SKM-1 treated with dmso at 0.1 percent for 144 hours (cell line): ENCODE measurements around the gene MEA1.

Source experiments
- DNase-seq: peaks from one replicate; lab custom pipeline; 2025; ENCODE audit not compliant: unreplicated experiment; lab: John Stamatoyannopoulos, UW

Gene MEA1

GRCh38 chr6:42978487-42978838, 35.3 kb downstream of the MEA1 start:
- no peak for DNase-seq

- no peak for DNase-seq
Measured at GRCh38 chr6:42974919-42975505, 38.7 kb downstream of the MEA1 start.

DNA sequence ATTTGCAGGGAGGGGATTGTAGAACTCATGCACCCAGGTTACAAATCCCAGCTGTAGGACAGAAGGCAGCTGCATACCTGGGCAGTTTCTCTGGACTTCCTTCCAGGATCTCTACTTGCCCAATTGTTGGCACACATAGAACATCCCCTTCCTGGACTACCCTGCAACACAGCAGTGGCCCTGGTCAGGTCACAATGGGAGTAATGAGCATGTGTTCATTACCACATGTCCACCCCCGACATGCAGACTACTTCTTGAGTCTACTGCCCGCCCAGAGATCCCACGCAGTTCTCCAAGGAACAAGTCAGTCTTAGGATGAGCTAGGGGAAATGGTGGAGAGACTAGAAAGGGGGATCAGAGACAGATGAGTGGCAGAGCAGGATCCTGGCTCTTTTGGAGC, 39.8 kb downstream of the MEA1 start:
- no peak for DNase-seq

GRCh38 chr6:42971746-42972327, 41.9 kb downstream of the MEA1 start:
- no peak for DNase-seq

- DNase-seq: no peak
Measured at GRCh38 chr6:42970871-42971612, 42.7 kb downstream of the MEA1 start.

DNA sequence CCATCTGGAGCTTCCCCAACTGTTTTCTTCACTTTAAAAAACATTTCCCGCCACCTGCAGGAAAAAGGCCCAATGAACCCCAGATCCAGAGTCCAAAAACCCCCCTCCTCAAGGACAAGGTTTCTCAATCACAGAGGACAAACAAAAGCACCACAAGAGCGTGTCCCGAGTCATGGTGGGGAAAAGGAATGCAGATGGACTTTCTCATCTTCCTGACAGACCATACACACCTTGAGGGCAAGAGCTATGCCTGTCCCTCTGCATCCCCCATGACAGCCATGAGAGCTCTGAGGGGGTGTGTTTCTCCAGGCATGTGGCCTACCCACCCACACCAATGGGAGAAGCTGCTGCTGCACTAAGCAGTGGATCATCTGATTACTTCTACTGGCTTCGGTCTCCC, 43.8 kb downstream of the MEA1 start:
- DNase-seq: no peak

GRCh38 chr6:42969431-42969830, 44.3 kb downstream of the MEA1 start:
- no peak for DNase-seq

GRCh38 chr6:42968783-42969182, 45.0 kb downstream of the MEA1 start:
- DNase-seq: no peak

DNA sequence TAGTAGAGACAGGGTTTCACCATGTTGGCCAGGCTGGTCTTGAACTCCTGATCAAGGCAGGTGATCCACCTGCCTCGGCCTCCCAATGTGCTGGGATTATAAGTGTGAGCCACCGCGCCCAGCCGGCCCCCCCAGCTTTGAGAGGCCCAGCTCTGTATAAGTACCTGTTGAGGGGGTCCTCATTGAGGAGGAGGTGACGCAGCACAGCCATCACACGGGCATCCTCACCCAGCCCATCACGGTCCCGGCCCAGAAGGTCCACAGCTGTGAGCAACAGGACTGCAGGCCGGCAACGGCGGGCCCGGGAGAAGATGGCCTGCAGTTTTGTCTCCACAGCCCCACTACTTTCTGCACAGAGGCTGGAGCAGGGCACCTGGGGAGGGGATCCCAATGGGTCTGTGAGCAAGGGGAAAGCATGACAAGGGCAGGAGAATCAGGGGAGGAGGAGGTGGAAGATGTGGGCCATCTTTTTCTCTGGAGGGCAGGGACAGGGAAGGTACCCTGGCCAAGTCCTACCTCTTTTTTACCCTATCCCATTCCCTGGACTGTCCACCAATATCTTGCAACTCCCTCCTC, 45.5 kb downstream of the MEA1 start:
- DNase-seq: no peak

DNA sequence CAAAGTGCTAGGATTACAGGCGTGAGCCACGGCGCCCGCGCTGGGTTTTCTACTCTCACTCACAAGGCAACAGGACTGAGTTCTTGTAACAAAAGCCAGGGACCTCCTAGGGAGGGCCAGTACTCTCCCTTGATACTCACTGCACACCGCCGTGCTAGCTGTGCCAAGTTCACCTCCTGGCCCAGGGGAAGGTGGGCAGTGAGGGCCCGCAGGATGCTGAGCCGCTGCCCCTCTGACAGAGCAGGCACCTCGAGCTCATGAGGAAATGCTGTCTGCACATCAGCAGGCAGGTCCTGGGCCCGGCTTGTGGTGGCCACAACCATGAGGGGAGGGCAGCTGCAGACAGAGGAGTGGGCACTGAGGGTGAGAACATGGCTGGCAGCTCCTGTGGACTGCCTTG, 46.5 kb downstream of the MEA1 start:
- DNase-seq: no peak

- DNase-seq: no peak
Measured at GRCh38 chr6:42966571-42966970, 47.2 kb downstream of the MEA1 start.

DNA sequence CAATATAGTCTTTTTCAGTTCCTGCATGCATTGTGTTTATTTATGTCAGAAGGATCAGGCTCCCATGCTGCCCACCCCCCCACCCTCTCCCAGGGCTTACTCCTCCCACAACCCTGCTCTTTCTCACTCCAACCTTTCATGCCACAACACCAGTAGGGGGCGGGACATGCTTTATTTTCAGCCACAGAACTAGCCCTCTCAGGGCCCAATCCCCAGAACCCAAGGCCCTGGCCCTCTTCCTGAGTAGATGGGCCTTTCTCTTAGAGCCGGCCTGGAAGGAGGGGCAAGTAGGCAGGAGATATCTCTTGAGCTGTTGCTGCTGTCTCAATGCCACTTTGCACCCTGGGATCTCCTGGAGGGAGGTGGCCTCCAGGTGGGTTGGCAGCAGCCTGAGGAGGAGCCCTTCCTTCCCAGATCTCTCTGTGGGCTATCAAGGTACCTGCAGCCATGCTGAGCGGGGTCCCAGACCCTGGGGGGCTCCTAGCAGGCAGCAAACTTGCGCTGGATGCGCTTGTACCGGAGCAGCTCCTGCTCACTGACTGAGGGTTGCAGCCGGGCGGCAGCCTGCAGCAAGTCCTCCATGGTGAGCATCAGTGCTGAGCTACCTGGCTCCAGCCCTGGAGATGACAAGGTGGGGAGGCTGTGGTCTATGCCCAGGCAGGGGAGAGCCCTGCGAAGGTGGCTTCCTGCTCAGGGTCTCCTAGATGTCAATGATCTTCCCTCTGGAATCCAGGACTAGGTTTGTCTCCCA, 49.7 kb downstream of the MEA1 start:
- peak; percentile 30 for DNase-seq

- no peak for DNase-seq
Measured at GRCh38 chr6:42963179-42963854, 50.4 kb downstream of the MEA1 start.

DNA sequence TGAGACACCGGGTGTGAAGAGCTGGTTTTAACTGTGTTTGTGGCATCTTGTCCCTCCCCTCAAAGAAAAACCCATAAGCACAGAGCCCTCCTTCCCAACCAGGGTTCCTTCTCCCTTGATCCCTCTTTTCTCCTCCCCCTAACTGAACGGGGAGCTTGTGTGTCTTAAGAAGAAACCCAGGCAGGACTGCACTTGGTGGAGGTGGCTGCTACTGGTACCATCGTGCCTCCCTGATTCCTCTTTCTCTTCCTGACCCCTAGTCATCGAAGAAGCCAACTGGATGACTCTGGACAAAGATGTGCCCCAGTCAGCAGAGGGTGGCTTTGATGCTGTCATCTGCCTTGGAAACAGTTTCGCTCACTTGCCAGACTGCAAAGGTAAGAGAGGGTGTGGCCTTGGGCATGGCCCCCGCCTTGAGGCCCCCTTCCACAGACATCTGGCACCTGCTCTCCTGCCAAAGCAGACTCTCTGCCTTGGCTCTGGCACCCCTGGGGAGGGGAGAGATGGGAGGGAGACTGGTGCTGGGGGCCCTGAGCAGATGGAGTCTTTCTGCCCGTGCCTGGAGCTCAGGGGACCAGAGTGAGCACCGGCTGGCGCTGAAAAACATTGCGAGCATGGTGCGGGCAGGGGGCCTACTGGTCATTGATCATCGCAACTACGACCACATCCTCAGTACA, 51.1 kb downstream of the MEA1 start:
- DNase-seq: no peak

GRCh38 chr6:42962096-42962495, 51.6 kb downstream of the MEA1 start:
- no peak for DNase-seq
